Measurements from ENCODE around the gene C11orf97. TPM values are rescaled to one million over a fixed set of nuclear protein-coding genes. Genes with fewer than 3 reads are reported as not detected.
A peak's percentile ranks its signal among the peaks of the same experiment; 100 is the strongest.

C11orf97 gene
- total RNA-seq, 4 donors from 2014 or later, result not detected

GRCh38 chr11:94560834-94561233, 48.6 kb downstream of the C11orf97 start:
- no peak overlapping the region for H3K4me3 ChIP-seq
- H3K36me3 ChIP-seq, result no peaks in the 10 kb centered on the region
- in situ Hi-C loops (cut with MboI; ENCODE audit: low sequenced_read_pairs in 4 of 4) (no loop called here), intact Hi-C loops (cut with DNase I; ENCODE audit: low total_unique reads) (no loop called here)
- H3K27me3 ChIP-seq, result no peaks in the 10 kb centered on the region
- H3K4me1 ChIP-seq, result no peaks in the 10 kb centered on the region
- no peaks in the 10 kb centered on the region for H3K9me3 ChIP-seq
- no peak for ATAC-seq
- DNase-seq, result no peak
- H3K27ac ChIP-seq, result no peak overlapping the region
- TF ChIP-seq POLR2A (IDR thresholded peaks at IDR 0.05) (no peak), CTCF (IDR thresholded peaks at IDR 0.05 in 4 of 5, conservative IDR thresholded peaks at IDR 0.05 in 1 of 5) (no peak)

- DNase-seq (no peak), ATAC-seq (peak; percentile 88)
- intact Hi-C loops (cut with DNase I; ENCODE audit: low total_unique reads) (loop anchor here (2.0 kb wide), 1 partner anchor 45 kb away; no protein-coding TSS in a partner anchor), in situ Hi-C loops (cut with MboI; ENCODE audit: low sequenced_read_pairs in 4 of 4) (no loop called here)
- H3K4me3 ChIP-seq, result no peak overlapping the region
- no peak overlapping the region for H3K27ac ChIP-seq
- TF ChIP-seq CTCF (IDR thresholded peaks at IDR 0.05 in 4 of 5, conservative IDR thresholded peaks at IDR 0.05 in 1 of 5), result no peak
- TF ChIP-seq POLR2A (IDR thresholded peaks at IDR 0.05), result no peak
- no peaks in the 10 kb centered on the region for H3K36me3 ChIP-seq
- H3K27me3 ChIP-seq, result no peaks in the 10 kb centered on the region
- no peaks in the 10 kb centered on the region for H3K4me1 ChIP-seq
- H3K9me3 ChIP-seq, result no peaks in the 10 kb centered on the region
These were observed 51.1 kb downstream of the C11orf97 start for GRCh38 chr11:94563176-94563847.

GRCh38 chr11:94563848-94564467, 51.7 kb downstream of the C11orf97 start:
- intact Hi-C loops (cut with DNase I; ENCODE audit: low total_unique reads), result loop anchor here (2.0 kb wide), 1 partner anchor 45 kb away; no protein-coding TSS in a partner anchor
- Histone ChIP-seq H3K27ac (no peak overlapping the region), H3K4me3 (no peak overlapping the region), H3K27me3 (no peaks in the 10 kb centered on the region), H3K36me3 (no peaks in the 10 kb centered on the region), H3K4me1 (no peaks in the 10 kb centered on the region), H3K9me3 (no peaks in the 10 kb centered on the region)
- in situ Hi-C loops (cut with MboI; ENCODE audit: low sequenced_read_pairs in 4 of 4), result no loop called here
- no peak for DNase-seq
- no peak for ATAC-seq
- no peak for TF ChIP-seq CTCF (IDR thresholded peaks at IDR 0.05 in 4 of 5, conservative IDR thresholded peaks at IDR 0.05 in 1 of 5)

GRCh38 chr11:94567181-94567670, 55.0 kb downstream of the C11orf97 start, which contains the start of gene PIWIL4:
Gene PIWIL4, plus strand, starts transcription at chr11:94567368. Its CDS starts 151 bp downstream, at chr11:94567519.
- no peaks in the 10 kb centered on the region for H3K9me3 ChIP-seq
- H3K36me3 ChIP-seq, result no peaks in the 10 kb centered on the region
- no peak for ATAC-seq
- no peak for TF ChIP-seq CTCF (IDR thresholded peaks at IDR 0.05 in 4 of 5, conservative IDR thresholded peaks at IDR 0.05 in 1 of 5)
- no peak for TF ChIP-seq POLR2A (IDR thresholded peaks at IDR 0.05)
- no peak within 1 kb of the TSS for H3K4me3 ChIP-seq
- no peaks in the 10 kb centered on the region for H3K4me1 ChIP-seq
- H3K27me3 ChIP-seq, result no peaks in the 10 kb centered on the region
- intact Hi-C loops (cut with DNase I; ENCODE audit: low total_unique reads) (no loop called here), in situ Hi-C loops (cut with MboI; ENCODE audit: low sequenced_read_pairs in 4 of 4) (no loop called here)
- DNase-seq, result no peak
- H3K27ac ChIP-seq, result no peak within 1 kb of the TSS

Data from gastrocnemius medialis (tissue), 4 donors.